ENCODE results near the gene PSMD2. TPM values are rescaled to one million over a fixed set of nuclear protein-coding genes. Genes with fewer than 3 reads are reported as not detected.
A peak's percentile ranks its signal among the peaks of the same experiment; 100 is the strongest.

PSMD2 gene
- total RNA-seq, 1 donor from 2014 or later, result 255 TPM

GRCh38 chr3:184314700-184315542 lies 15.9 kb downstream of the PSMD2 start:
- Mint-ChIP-seq H3K4me1 (ENCODE audit: low read depth) (peaks cover 29% of the 10 kb centered on the region), H3K36me3 (ENCODE audit: low read depth) (peaks cover 29% of the 10 kb centered on the region), H3K27ac (peak overlapping the region; percentile 87), H3K27me3 (ENCODE audit: insufficient read depth) (no peaks in the 10 kb centered on the region), H3K4me3 (peak overlapping the region; percentile 83), H3K9me3 (no peaks in the 10 kb centered on the region)
- intact Hi-C loops (cut with micrococcal nuclease), result loop anchor here (1.0 kb wide), 7 partner anchors 16 to 431 kb away; partner anchors contain the start of genes ABCF3, AP2M1, EEF1AKMT4 and PARL
- DNase-seq (ENCODE audit: low spot score), result peak; percentile 58

GRCh38 chr3:184315543-184315867 lies 16.5 kb downstream of the PSMD2 start:
- Mint-ChIP-seq H3K27ac (peak overlapping the region; percentile 87), H3K9me3 (no peaks in the 10 kb centered on the region)
- intact Hi-C loops (cut with micrococcal nuclease), result no loop called here

DNA sequence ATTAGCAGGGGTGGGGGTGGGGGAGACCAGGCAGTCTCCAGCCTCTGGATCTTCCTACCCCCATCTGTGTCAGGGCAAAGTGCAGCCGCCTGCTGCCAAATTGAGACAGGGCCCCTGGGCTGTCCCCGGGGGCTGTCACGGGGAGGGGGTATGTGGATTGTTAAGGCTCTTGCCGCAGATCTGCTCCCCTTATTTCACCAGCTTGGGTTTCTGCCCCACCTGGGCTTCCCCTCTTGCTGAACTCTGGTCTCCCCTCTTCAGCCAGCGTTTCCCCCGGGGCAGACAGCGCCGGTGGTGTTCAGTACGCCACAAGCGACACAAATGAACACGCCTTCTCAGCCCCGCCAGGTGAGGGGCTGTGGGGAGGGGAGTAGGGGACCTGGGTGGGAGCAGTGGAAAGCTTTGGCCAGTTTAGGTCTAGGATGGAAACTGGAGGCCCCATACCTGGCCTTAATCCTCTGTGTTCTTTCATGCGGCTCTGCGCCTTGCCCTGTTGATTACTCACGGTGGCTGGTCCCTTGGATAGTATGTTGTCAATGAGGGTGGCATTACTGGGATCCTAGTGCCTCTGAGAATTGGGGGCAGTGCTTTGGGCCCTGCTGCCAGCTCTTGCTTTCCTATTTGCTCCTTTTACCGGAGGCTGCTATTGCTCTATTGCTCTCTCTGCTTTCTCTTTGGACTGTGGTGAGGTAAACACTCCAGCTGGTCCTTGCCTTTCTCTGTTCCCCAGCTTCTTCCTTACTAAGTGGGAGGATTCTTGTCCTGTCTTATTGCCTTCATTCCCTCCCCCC lies 17.0 kb downstream of the PSMD2 start:
- DNase-seq (ENCODE audit: low spot score), result no peak
- H3K27me3 Mint-ChIP-seq (ENCODE audit: insufficient read depth), result no peaks in the 10 kb centered on the region
- intact Hi-C loops (cut with micrococcal nuclease), result no loop called here
- peaks cover 29% of the 10 kb centered on the region for H3K4me1 Mint-ChIP-seq (ENCODE audit: low read depth)
- peak overlapping the region; percentile 57 for H3K27ac Mint-ChIP-seq
- H3K4me3 Mint-ChIP-seq, result peak overlapping the region; percentile 83
- H3K9me3 Mint-ChIP-seq, result no peaks in the 10 kb centered on the region
- peaks cover 35% of the 10 kb centered on the region for H3K36me3 Mint-ChIP-seq (ENCODE audit: low read depth)

More at GRCh38 chr3:184315543-184315867, 16.5 kb downstream of the PSMD2 start:
- Mint-ChIP-seq H3K27me3 (ENCODE audit: insufficient read depth) (no peaks in the 10 kb centered on the region), H3K4me3 (peak overlapping the region; percentile 83), H3K36me3 (ENCODE audit: low read depth) (peaks cover 29% of the 10 kb centered on the region), H3K4me1 (ENCODE audit: low read depth) (peaks cover 29% of the 10 kb centered on the region)
- no peak for DNase-seq (ENCODE audit: low spot score)

DNA sequence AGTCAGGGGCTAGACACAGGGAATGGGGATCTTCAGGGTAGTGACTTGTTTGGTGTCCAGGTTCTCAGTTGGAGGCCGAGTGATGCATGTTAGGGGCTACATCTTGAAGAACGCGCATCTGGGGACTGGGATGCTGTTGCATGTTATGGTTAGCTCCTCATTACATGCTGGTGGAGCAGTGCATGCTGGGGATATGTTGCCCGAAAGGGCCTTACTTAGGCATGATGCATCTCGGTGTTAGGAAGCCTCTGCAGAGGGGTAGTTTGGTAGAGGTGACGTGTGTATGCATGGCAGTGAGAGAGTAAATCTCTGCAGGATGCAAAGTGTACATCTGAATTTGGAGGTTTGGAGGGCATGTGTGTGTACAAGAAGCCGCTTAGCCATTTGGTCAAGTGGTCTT lies 17.8 kb downstream of the PSMD2 start:
- peak overlapping the region; percentile 57 for H3K27ac Mint-ChIP-seq
- H3K4me3 Mint-ChIP-seq, result peak overlapping the region; percentile 83
- H3K4me1 Mint-ChIP-seq (ENCODE audit: low read depth), result peaks cover 29% of the 10 kb centered on the region
- H3K36me3 Mint-ChIP-seq (ENCODE audit: low read depth), result peaks cover 42% of the 10 kb centered on the region
- no peaks in the 10 kb centered on the region for H3K9me3 Mint-ChIP-seq
- intact Hi-C loops (cut with micrococcal nuclease), result loop anchor here (1.0 kb wide), 1 partner anchor 9 kb away; no protein-coding TSS in a partner anchor
- H3K27me3 Mint-ChIP-seq (ENCODE audit: insufficient read depth), result no peaks in the 10 kb centered on the region
- DNase-seq (ENCODE audit: low spot score), result no peak

DNA sequence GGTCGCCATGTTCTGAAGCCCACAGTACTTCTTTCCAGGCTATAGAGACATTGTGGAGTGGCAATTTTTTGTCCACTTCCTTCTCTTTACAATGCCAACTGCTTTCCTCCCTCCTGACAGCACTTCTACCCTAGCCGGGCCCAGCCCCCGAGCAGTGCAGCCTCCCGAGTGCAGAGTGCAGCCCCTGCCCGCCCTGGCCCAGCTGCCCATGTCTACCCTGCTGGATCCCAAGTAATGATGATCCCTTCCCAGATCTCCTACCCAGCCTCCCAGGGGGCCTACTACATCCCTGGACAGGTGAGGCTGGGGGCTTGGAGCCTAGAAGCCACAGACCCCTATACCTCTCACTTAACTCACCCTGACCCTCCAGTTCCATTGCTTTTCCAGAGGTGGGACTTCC lies 18.2 kb downstream of the PSMD2 start:
- no peak for DNase-seq (ENCODE audit: low spot score)
- peaks cover 43% of the 10 kb centered on the region for H3K36me3 Mint-ChIP-seq (ENCODE audit: low read depth)
- no peaks in the 10 kb centered on the region for H3K9me3 Mint-ChIP-seq
- intact Hi-C loops (cut with micrococcal nuclease), result loop anchor here (1.0 kb wide), 1 partner anchor 8 kb away; no protein-coding TSS in a partner anchor
- peak overlapping the region; percentile 83 for H3K4me3 Mint-ChIP-seq
- H3K27ac Mint-ChIP-seq, result peak overlapping the region; percentile 53
- peaks cover 29% of the 10 kb centered on the region for H3K4me1 Mint-ChIP-seq (ENCODE audit: low read depth)
- H3K27me3 Mint-ChIP-seq (ENCODE audit: insufficient read depth), result no peaks in the 10 kb centered on the region

DNA sequence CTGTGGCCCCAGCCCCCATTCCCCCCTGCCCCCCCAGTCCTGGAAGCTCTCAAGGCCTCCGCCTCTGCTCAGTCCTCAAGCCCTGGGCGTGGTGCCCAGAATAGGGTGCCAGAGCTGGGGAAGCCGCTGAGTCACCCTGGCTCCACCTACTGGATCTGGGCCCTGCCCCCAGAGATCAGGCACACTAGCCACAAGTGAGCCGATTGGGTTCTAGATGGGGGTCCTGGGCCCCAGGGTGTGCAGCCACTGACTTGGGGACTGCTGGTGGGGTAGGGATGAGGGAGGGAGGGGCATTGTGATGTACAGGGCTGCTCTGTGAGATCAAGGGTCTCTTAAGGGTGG lies 21.0 kb downstream of the PSMD2 start:
- intact Hi-C loops (cut with micrococcal nuclease), result loop anchor here (1.0 kb wide), 1 partner anchor 32 kb away; no protein-coding TSS in a partner anchor
- H3K27me3 Mint-ChIP-seq (ENCODE audit: insufficient read depth), result no peaks in the 10 kb centered on the region
- H3K4me1 Mint-ChIP-seq (ENCODE audit: low read depth), result peaks cover 35% of the 10 kb centered on the region
- no peak for DNase-seq (ENCODE audit: low spot score)
- H3K9me3 Mint-ChIP-seq, result no peaks in the 10 kb centered on the region
- H3K36me3 Mint-ChIP-seq (ENCODE audit: low read depth), result peaks cover 66% of the 10 kb centered on the region
- H3K27ac Mint-ChIP-seq, result no peak overlapping the region
- H3K4me3 Mint-ChIP-seq, result no peak overlapping the region

- no peaks in the 10 kb centered on the region for H3K27me3 Mint-ChIP-seq (ENCODE audit: insufficient read depth)
- peaks cover 38% of the 10 kb centered on the region for H3K4me1 Mint-ChIP-seq (ENCODE audit: low read depth)
- no peaks in the 10 kb centered on the region for H3K9me3 Mint-ChIP-seq
- peaks cover 74% of the 10 kb centered on the region for H3K36me3 Mint-ChIP-seq (ENCODE audit: low read depth)
- no peak for DNase-seq (ENCODE audit: low spot score)
- H3K27ac Mint-ChIP-seq, result no peak overlapping the region
- H3K4me3 Mint-ChIP-seq, result no peak overlapping the region
- intact Hi-C loops (cut with micrococcal nuclease), result no loop called here
These were observed 22.6 kb downstream of the PSMD2 start for GRCh38 chr3:184321666-184322065.

GRCh38 chr3:184322731-184323487 lies 23.9 kb downstream of the PSMD2 start:
- DNase-seq (ENCODE audit: low spot score), result no peak
- H3K4me1 Mint-ChIP-seq (ENCODE audit: low read depth), result peaks cover 25% of the 10 kb centered on the region
- H3K9me3 Mint-ChIP-seq, result no peaks in the 10 kb centered on the region
- H3K36me3 Mint-ChIP-seq (ENCODE audit: low read depth), result peaks cover 73% of the 10 kb centered on the region
- no peak overlapping the region for H3K27ac Mint-ChIP-seq
- no peak overlapping the region for H3K4me3 Mint-ChIP-seq
- intact Hi-C loops (cut with micrococcal nuclease), result no loop called here
- H3K27me3 Mint-ChIP-seq (ENCODE audit: insufficient read depth), result no peaks in the 10 kb centered on the region

- intact Hi-C loops (cut with micrococcal nuclease), result no loop called here
These were observed 24.7 kb downstream of the PSMD2 start for GRCh38 chr3:184323696-184324095.

GRCh38 chr3:184325269-184325668 lies 26.2 kb downstream of the PSMD2 start:
- DNase-seq (ENCODE audit: low spot score), result no peak
- Mint-ChIP-seq H3K27me3 (ENCODE audit: insufficient read depth) (no peaks in the 10 kb centered on the region), H3K27ac (peak overlapping the region; percentile 38), H3K4me3 (no peak overlapping the region), H3K36me3 (ENCODE audit: low read depth) (peaks cover 85% of the 10 kb centered on the region), H3K4me1 (ENCODE audit: low read depth) (peaks cover 22% of the 10 kb centered on the region), H3K9me3 (no peaks in the 10 kb centered on the region)
- intact Hi-C loops (cut with micrococcal nuclease), result loop anchor here (1.0 kb wide), 1 partner anchor 8 kb away; no protein-coding TSS in a partner anchor

More at GRCh38 chr3:184323696-184324095, 24.7 kb downstream of the PSMD2 start:
- no peak overlapping the region for H3K4me3 Mint-ChIP-seq
- H3K4me1 Mint-ChIP-seq (ENCODE audit: low read depth), result peaks cover 22% of the 10 kb centered on the region
- H3K9me3 Mint-ChIP-seq, result no peaks in the 10 kb centered on the region
- DNase-seq (ENCODE audit: low spot score), result no peak
- H3K27me3 Mint-ChIP-seq (ENCODE audit: insufficient read depth), result no peaks in the 10 kb centered on the region
- peaks cover 77% of the 10 kb centered on the region for H3K36me3 Mint-ChIP-seq (ENCODE audit: low read depth)
- no peak overlapping the region for H3K27ac Mint-ChIP-seq

DNA sequence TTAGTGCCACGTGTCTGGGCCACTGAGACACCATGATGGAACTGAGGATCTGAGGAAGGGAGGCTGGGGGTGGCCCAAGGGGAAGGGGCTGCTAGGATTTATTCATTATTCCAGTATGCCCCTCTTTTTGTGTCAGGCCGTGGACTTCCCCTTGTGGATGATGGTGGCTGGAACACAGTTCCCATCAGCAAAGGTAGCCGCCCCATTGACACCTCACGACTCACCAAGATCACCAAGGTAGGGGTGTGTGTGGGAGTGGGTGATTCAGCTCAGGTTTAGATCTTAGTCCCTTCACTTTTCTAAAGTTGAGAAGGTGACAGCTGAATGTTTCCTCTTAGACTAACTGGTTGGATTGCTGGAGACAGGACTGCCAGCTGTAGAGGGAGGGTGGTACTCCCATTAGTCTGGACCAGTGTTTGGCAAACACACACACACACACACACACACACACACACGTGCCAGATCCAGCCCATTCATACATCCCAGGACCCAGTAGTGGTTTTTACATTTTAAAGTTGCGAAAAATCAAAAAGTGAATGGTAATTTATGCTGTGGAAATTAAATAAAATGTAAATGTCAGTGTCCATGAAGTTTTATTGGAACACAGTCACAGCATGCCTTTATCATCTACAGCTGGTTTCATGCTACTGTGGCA lies 26.8 kb downstream of the PSMD2 start:
- Mint-ChIP-seq H3K4me3 (no peak overlapping the region), H3K27me3 (ENCODE audit: insufficient read depth) (no peaks in the 10 kb centered on the region), H3K9me3 (no peaks in the 10 kb centered on the region), H3K4me1 (ENCODE audit: low read depth) (peaks cover 22% of the 10 kb centered on the region), H3K27ac (peak overlapping the region; percentile 73), H3K36me3 (ENCODE audit: low read depth) (peaks cover 82% of the 10 kb centered on the region)
- DNase-seq (ENCODE audit: low spot score), result no peak
- intact Hi-C loops (cut with micrococcal nuclease), result loop anchor here (1.0 kb wide), 1 partner anchor 9 kb away; no protein-coding TSS in a partner anchor

DNA sequence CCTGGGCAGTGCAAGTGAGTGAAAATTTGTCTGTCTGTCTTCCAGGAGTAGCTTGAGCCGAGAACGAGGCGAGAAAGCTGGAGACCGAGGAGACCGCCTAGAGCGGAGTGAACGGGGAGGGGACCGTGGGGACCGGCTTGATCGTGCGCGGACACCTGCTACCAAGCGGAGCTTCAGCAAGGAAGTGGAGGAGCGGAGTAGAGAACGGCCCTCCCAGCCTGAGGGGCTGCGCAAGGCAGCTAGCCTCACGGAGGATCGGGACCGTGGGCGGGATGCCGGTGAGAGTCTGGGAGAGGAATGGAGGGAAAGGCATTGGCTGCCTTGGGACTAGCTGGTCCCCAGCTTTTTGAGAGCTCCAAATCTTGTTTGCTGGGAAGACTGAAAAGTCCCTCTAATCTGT lies 28.1 kb downstream of the PSMD2 start:
- Mint-ChIP-seq H3K27ac (no peak overlapping the region), H3K4me3 (no peak overlapping the region), H3K4me1 (ENCODE audit: low read depth) (peaks cover 24% of the 10 kb centered on the region), H3K36me3 (ENCODE audit: low read depth) (peaks cover 86% of the 10 kb centered on the region), H3K27me3 (ENCODE audit: insufficient read depth) (no peaks in the 10 kb centered on the region), H3K9me3 (no peaks in the 10 kb centered on the region)
- DNase-seq (ENCODE audit: low spot score), result no peak
- intact Hi-C loops (cut with micrococcal nuclease), result no loop called here

All from activated T-helper 1 cell treated with anti-CD3 and anti-CD28 coated beads, Interleukin-12 subunit alpha, Interleukin-12 subunit beta, Interleukin-2, Interleukin-4 antibody, amounts not matched to agents 30 ng/mL and 10 ng/mL and 1 ng/mL, durations not matched to agents 14 hours and 24 hours and 36 hours (primary cell).